Panc1 (cell line): Measurements from ENCODE around the gene CACNA2D4. TPM values are rescaled to one million over a fixed set of nuclear protein-coding genes. Genes with fewer than 3 reads are reported as not detected.

Experiments used
- ATAC-seq: fragments of 200-7000 bp; cut with Tn5 transposase; 2 replicates; pipeline ENCODE4 v1.9.1; 2020; ENCODE audit warnings: mild to moderate bottlenecking, moderate library complexity
- BruUV-seq: library from RNA; stranded (reverse); fragments of 400-500 nt; replicated peaks from 2 replicates; lab custom pipeline; 2021; lab: Mats Ljungman, UMichigan
- CTCF ChIA-PET: fragments of 300-600 bp; sonication (Branson Sonifier 250); formaldehyde crosslinking; loops from one replicate; lab custom pipeline; 2022; ENCODE audit warnings: antibody characterized with exemption; lab: Charles Lee
- POLR2A ChIA-PET: fragments of 300-600 bp; sonication (Branson Sonifier 250); formaldehyde crosslinking; loops from one replicate; lab custom pipeline; 2022; ENCODE audit warnings: antibody characterized with exemption; lab: Charles Lee
- DNase-seq: peaks from one replicate; pipeline ENCODE4 v3.0.0-alpha.2; 2010; ENCODE audit warnings: low read depth, low spot score
- H3K27ac ChIP-seq: 2 replicates; pipeline ENCODE4 v1.5.1; 2011; ENCODE audit warnings: mild to moderate bottlenecking, low read length, inconsistent platforms
- H3K27me3 ChIP-seq: fragments of 200-500 bp; sonication (Bioruptor generic); 2 replicates; pipeline ENCODE4 v1.6.0; 2014; ENCODE audit warnings: low read length, inconsistent platforms; ENCODE audit not compliant: control insufficient read depth, insufficient read depth
- H3K36me3 ChIP-seq: fragments of 200-500 bp; sonication (Bioruptor generic); 2 replicates; pipeline ENCODE4 v1.5.1; 2014; ENCODE audit warnings: inconsistent platforms, mild to moderate bottlenecking, low read length, moderate library complexity; ENCODE audit not compliant: control insufficient read depth, insufficient read depth
- H3K4me1 ChIP-seq: 2 replicates; pipeline ENCODE4 v1.5.1; 2011; ENCODE audit warnings: inconsistent platforms, mild to moderate bottlenecking, low read length, moderate library complexity; ENCODE audit not compliant: control insufficient read depth, insufficient read depth
- H3K4me3 ChIP-seq, 2 experiments: 2 replicates each; pipeline ENCODE4 v1.5.1; 2011 to 2012; ENCODE audit warnings: low read depth in 2 of 2, low read length in 2 of 2, mild to moderate bottlenecking in 2 of 2, inconsistent platforms in 1 of 2, moderate library complexity in 1 of 2
- H3K9me3 ChIP-seq: fragments of 200-500 bp; sonication (Bioruptor generic); 2 replicates; pipeline ENCODE4 v1.5.1; 2014; ENCODE audit warnings: low read depth, mild to moderate bottlenecking, inconsistent platforms, low read length, moderate library complexity; ENCODE audit not compliant: control insufficient read depth, insufficient read depth
- CTCF ChIP-seq: fragments of 450-650 bp; IDR thresholded peaks from 2 replicates; pipeline ENCODE4 v1.5.1; 2017; ENCODE audit warnings: mild to moderate bottlenecking
- POLR2AphosphoS5 ChIP-seq: IDR thresholded peaks from 2 replicates; pipeline ENCODE4 v1.6.1; 2012; ENCODE audit warnings: mild to moderate bottlenecking, low read depth, low read length, moderate library complexity
- SIN3A ChIP-seq: IDR thresholded peaks from 2 replicates; pipeline ENCODE4 v1.6.1; 2012; ENCODE audit warnings: low read depth, mild to moderate bottlenecking, low read length, moderate library complexity, borderline replicate concordance; ENCODE audit not compliant: insufficient read depth
- TCF7L2 ChIP-seq: IDR thresholded peaks from 2 replicates; pipeline ENCODE4 v1.6.1; 2011; ENCODE audit warnings: mild to moderate bottlenecking, low read depth, low read length, inconsistent platforms
- in situ Hi-C: cut with HindIII; loops from 2 replicates; pipeline ENCODE4 v1.10.0; 2016; ENCODE audit warnings: low sequenced_read_pairs, low pct_unique_long_range_greater_than_20kb
- intact Hi-C: fragments of 100-400 bp; cut with micrococcal nuclease; formaldehyde crosslinking; loops from one replicate; pipeline ENCODE4 v1.10.0; 2022; ENCODE audit not compliant: unreplicated experiment
- total RNA-seq: library from RNA; stranded (reverse); gene quantifications from one replicate; pipeline ENCODE4 v1.2.1, GENCODE V29; 2021; ENCODE audit not compliant: unreplicated experiment
- TF ChIP-seq, protein P1 (sequence below), 2 experiments: IDR thresholded peaks; 2 replicates each; pipeline ENCODE4 v1.6.1; 2011 to 2012; ENCODE audit warnings: low read depth in 2 of 2, control low read depth in 1 of 2, low read length in 1 of 2, mild to moderate bottlenecking in 1 of 2, moderate library complexity in 1 of 2; ENCODE audit not compliant: insufficient read depth in 1 of 2

The CACNA2D4 gene
- total RNA-seq, 1 experiment from 2014 or later, result 0.15 TPM

DNA sequence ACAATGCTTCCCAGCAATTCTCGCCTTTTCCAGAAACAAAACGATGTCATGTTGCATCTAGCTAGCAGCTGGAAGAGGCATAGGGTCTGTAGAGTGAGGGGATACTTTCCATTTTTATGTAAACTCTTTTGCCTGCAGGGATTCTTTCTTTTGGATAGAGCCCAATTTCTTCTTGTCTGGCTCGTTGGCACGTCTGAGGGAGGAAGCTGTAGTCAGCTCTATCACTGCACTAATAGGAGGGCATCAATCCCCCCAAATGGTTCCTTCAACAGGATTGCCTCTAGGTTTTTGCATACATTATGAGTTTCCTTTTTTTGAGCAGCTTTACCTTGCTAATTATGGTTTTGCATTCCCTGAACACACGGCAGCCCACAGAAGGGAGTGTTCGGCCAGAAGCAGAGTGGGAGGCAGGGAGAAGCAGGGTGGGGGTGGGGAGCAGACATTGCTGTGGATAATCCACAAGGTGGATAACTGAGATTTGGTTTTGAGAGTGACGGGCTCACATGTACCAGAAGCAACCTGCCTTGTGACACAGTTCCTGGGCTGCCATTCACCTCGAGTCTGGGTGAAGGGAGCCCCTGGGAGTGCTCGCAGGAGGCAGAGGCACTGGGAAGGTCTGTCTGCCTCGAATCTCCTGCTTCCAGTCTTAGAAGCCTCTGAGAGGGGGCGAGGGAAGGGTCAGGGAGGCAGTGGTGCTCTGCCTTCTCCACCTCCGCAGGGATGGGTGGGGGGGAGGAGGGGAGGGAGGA lies 73.6 kb downstream of the CACNA2D4 start:
- Histone ChIP-seq H3K9me3 (no peaks in the 10 kb centered on the region), H3K27ac (no peak overlapping the region), H3K36me3 (no peaks in the 10 kb centered on the region), H3K27me3 (no peaks in the 10 kb centered on the region), H3K4me1 (no peaks in the 10 kb centered on the region), H3K4me3 (no peak overlapping the region)
- intact Hi-C loops, result no loop called here
- POLR2A ChIA-PET, result no interaction called here
- no TSS peak for BruUV-seq
- CTCF ChIA-PET, result no interaction called here
- ATAC-seq (no peak), DNase-seq (no peak)
- in situ Hi-C loops, result no loop called here
- TF ChIP-seq POLR2AphosphoS5, result no peak
- no peak for TF ChIP-seq TCF7L2
- TF ChIP-seq, protein P1, sequence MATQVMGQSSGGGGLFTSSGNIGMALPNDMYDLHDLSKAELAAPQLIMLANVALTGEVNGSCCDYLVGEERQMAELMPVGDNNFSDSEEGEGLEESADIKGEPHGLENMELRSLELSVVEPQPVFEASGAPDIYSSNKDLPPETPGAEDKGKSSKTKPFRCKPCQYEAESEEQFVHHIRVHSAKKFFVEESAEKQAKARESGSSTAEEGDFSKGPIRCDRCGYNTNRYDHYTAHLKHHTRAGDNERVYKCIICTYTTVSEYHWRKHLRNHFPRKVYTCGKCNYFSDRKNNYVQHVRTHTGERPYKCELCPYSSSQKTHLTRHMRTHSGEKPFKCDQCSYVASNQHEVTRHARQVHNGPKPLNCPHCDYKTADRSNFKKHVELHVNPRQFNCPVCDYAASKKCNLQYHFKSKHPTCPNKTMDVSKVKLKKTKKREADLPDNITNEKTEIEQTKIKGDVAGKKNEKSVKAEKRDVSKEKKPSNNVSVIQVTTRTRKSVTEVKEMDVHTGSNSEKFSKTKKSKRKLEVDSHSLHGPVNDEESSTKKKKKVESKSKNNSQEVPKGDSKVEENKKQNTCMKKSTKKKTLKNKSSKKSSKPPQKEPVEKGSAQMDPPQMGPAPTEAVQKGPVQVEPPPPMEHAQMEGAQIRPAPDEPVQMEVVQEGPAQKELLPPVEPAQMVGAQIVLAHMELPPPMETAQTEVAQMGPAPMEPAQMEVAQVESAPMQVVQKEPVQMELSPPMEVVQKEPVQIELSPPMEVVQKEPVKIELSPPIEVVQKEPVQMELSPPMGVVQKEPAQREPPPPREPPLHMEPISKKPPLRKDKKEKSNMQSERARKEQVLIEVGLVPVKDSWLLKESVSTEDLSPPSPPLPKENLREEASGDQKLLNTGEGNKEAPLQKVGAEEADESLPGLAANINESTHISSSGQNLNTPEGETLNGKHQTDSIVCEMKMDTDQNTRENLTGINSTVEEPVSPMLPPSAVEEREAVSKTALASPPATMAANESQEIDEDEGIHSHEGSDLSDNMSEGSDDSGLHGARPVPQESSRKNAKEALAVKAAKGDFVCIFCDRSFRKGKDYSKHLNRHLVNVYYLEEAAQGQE (IDR thresholded peaks at IDR 0.05; ENCODE audit: insufficient read depth in 1 of 2, low read depth in 2 of 2, low read length in 1 of 2), result no peak
- no peak for TF ChIP-seq SIN3A
- no peak for TF ChIP-seq CTCF

GRCh38 chr12:1844223-1844622 lies 74.2 kb downstream of the CACNA2D4 start:
- BruUV-seq, result no TSS peak
- ChIA-PET CTCF (no interaction called here), POLR2A (no interaction called here)
- ATAC-seq (no peak), DNase-seq (no peak)
- H3K36me3 ChIP-seq, result no peaks in the 10 kb centered on the region
- H3K4me1 ChIP-seq, result no peaks in the 10 kb centered on the region
- TF ChIP-seq CTCF, result no peak
- intact Hi-C loops (no loop called here), in situ Hi-C loops (no loop called here)
- H3K9me3 ChIP-seq, result no peaks in the 10 kb centered on the region
- H3K4me3 ChIP-seq, result no peak overlapping the region
- no peak overlapping the region for H3K27ac ChIP-seq
- no peaks in the 10 kb centered on the region for H3K27me3 ChIP-seq
